Neutrophil (primary cell): ENCODE results near the gene AREL1.
"Not testable (repeated sequence)": the region's sequence is repeated elsewhere in the genome, so short reads cannot be mapped to it uniquely, and the experiment has no call there.

Source experiments
- H3K27ac ChIP-seq: fragments of 200-600 bp; sonication (generic); 2 replicates; pipeline ENCODE4 v1.5.1; 2016; ENCODE audit warnings: mild to moderate bottlenecking, moderate library complexity
- H3K27me3 ChIP-seq: fragments of 200-600 bp; sonication (generic); 2 replicates; pipeline ENCODE4 v1.6.0; 2016; ENCODE audit warnings: mild to moderate bottlenecking
- H3K36me3 ChIP-seq: fragments of 200-600 bp; sonication (generic); 2 replicates; pipeline ENCODE4 v1.5.1; 2017
- H3K4me1 ChIP-seq, 2 experiments: fragments of 200-600 bp in 1 of 2; sonication (generic) in 1 of 2; 1 replicate in 1 of 2; 2 replicates in 1 of 2; pipeline versions ENCODE4 v1.5.1 to v1.6.1; 2013 to 2016; ENCODE audit warnings: low read depth in 1 of 2, low read length in 1 of 2, mild to moderate bottlenecking in 1 of 2, moderate library complexity in 1 of 2; ENCODE audit not compliant: control insufficient read depth in 1 of 2, insufficient read depth in 1 of 2
- H3K4me3 ChIP-seq, 2 experiments: fragments of 200-600 bp in 1 of 2; sonication (generic) in 1 of 2; 1 replicate in 1 of 2; 2 replicates in 1 of 2; pipeline ENCODE4 v1.5.1; 2013 to 2016; ENCODE audit warnings: low read depth in 1 of 2, low read length in 1 of 2, mild to moderate bottlenecking in 1 of 2, moderate library complexity in 1 of 2
- H3K9me3 ChIP-seq: fragments of 200-600 bp; sonication (generic); 2 replicates; pipeline ENCODE4 v1.5.1; 2016
- CTCF ChIP-seq: fragments of 200-600 bp; sonication (generic); IDR thresholded peaks from 2 replicates; pipeline ENCODE4 v1.5.1; 2016; ENCODE audit warnings: antibody characterized with exemption

The AREL1 gene, protein sequence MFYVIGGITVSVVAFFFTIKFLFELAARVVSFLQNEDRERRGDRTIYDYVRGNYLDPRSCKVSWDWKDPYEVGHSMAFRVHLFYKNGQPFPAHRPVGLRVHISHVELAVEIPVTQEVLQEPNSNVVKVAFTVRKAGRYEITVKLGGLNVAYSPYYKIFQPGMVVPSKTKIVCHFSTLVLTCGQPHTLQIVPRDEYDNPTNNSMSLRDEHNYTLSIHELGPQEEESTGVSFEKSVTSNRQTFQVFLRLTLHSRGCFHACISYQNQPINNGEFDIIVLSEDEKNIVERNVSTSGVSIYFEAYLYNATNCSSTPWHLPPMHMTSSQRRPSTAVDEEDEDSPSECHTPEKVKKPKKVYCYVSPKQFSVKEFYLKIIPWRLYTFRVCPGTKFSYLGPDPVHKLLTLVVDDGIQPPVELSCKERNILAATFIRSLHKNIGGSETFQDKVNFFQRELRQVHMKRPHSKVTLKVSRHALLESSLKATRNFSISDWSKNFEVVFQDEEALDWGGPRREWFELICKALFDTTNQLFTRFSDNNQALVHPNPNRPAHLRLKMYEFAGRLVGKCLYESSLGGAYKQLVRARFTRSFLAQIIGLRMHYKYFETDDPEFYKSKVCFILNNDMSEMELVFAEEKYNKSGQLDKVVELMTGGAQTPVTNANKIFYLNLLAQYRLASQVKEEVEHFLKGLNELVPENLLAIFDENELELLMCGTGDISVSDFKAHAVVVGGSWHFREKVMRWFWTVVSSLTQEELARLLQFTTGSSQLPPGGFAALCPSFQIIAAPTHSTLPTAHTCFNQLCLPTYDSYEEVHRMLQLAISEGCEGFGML

GRCh38 chr14:74712499-74713394, at the start of gene AREL1, which contains the start of gene FCF1:
AREL1 (minus strand) TSS chr14:74713080; CDS start chr14:74685615, 27,465 bp downstream.
FCF1 (plus strand) TSS chr14:74713144; CDS start chr14:74713198, 54 bp downstream.
- Histone ChIP-seq H3K27me3 (no peaks in the 10 kb centered on the region), H3K27ac (peak within 1 kb of the TSS; percentile 92), H3K4me3 (peak within 1 kb of the TSS; percentile 80 to 88), H3K9me3 (no peaks in the 10 kb centered on the region), H3K4me1 (peaks cover 27 to 32% of the 10 kb centered on the region in 2 experiments), H3K36me3 (peaks cover 15% of the 10 kb centered on the region)
- TF ChIP-seq CTCF = no peak

DNA sequence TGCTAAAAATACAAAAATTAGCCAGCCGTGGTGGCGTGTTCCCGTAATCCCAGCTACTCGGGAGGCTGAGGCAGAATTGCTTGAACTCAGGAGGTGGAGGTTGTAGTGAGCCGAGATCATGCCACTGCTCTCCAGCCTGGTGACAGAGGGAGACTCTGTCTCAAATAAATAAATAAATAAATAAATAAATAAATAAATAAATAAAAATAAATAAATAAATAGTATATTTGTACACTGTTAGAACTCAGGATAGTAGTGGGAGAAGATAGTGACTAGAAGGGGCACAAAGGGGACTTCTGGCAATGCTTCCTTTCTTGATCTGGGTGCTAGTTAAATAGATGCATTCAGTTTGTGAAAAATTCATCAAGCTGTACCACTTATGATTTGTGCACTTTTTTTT, 45.6 kb upstream of the AREL1 start:
- not testable (repeated sequence) for H3K9me3 ChIP-seq, H3K27ac ChIP-seq, H3K27me3 ChIP-seq, H3K4me3 ChIP-seq, H3K4me1 ChIP-seq, H3K36me3 ChIP-seq

DNA sequence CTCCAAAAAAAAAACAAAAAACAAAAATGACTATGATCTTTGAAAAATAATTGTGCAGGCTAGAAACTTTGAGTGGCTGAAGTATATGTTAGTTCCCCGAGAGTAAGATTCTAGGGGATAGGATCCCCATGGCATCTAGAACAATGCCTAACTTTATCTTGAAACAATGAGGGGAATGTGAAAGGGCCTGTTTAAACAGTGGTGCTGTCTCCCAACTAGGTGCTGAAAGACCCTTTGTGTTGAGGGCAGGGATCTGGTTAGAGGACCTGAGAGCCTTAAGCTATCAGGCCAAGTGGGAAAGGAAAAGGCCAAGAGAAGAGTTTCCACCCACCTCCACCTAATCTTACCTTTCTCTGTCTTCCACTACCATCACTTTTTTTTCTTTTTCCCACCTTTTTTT, 43.4 kb upstream of the AREL1 start:
- H3K4me1 ChIP-seq = no peaks in the 10 kb centered on the region
- no peaks in the 10 kb centered on the region for H3K9me3 ChIP-seq
- no peaks in the 10 kb centered on the region for H3K36me3 ChIP-seq
- H3K4me3 ChIP-seq = no peak overlapping the region
- no peak for TF ChIP-seq CTCF
- no peaks in the 10 kb centered on the region for H3K27me3 ChIP-seq
- no peak overlapping the region for H3K27ac ChIP-seq

- Histone ChIP-seq H3K27ac (no peak overlapping the region), H3K4me3 (no peak overlapping the region), H3K9me3 (no peaks in the 10 kb centered on the region), H3K27me3 (no peaks in the 10 kb centered on the region), H3K4me1 (no peaks in the 10 kb centered on the region), H3K36me3 (no peaks in the 10 kb centered on the region)
- no peak for TF ChIP-seq CTCF
Observed at GRCh38 chr14:74754899-74755298, 42.0 kb upstream of the AREL1 start.

DNA sequence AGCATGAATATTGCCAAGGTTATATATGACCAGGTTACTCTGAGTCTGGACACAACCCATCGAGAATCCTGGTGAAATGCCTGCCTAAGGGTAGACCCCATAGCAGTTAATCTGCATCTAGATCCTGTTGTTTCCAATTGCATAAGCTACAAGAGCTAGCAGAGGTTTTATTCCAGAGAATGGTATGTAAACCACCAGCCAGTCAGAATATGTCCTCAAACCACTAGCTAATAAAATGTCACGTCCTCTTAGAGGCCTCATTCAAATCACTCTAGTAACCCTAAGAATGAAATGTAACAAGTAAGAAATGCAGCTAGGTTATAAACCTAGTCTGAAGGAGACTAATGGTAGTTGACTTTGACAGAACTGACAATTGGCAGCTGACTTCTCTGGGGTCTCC, 41.3 kb upstream of the AREL1 start:
- H3K27me3 ChIP-seq = no peaks in the 10 kb centered on the region
- no peaks in the 10 kb centered on the region for H3K9me3 ChIP-seq
- no peak for TF ChIP-seq CTCF
- H3K4me1 ChIP-seq = no peaks in the 10 kb centered on the region
- no peak overlapping the region for H3K27ac ChIP-seq
- no peaks in the 10 kb centered on the region for H3K36me3 ChIP-seq
- H3K4me3 ChIP-seq = no peak overlapping the region
